ENCODE measurements around the gene CCR5.

CCR5 gene

DNA sequence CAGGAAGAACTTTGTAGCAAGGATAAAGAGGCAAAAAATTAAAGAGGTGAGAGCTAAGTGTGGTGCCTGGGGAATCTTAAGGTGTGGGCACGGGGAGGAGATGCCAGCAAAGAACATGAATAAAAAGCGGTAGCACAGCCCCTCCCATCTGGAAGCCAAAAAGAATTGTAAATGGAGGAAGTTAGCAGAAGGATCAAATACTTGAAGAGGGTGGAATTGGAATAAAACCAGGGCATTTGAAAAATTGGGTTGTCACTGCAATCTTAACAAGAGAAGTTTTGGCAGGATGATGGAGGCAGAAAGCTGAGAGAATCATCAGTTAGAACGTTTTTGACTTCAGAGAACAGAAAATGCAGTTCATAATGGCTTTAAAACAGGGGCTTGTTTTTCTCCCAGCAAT, 14.5 kb upstream of the CCR5 start:
- H3K9ac ChIP-seq = no peak overlapping the region
- H4K20me1 ChIP-seq = no peaks in the 10 kb centered on the region
- no peaks in the 10 kb centered on the region for H3K9me3 ChIP-seq
- H3K36me3 ChIP-seq = no peaks in the 10 kb centered on the region
- TF ChIP-seq Cebpa-rat (IDR thresholded peaks at IDR 0.05) = no peak
- H3K4me2 ChIP-seq = no peak overlapping the region
- H3K27me3 ChIP-seq = no peaks in the 10 kb centered on the region
- H3K27ac ChIP-seq = no peak overlapping the region
- H3K4me3 ChIP-seq = no peak overlapping the region
- H3K4me1 ChIP-seq = peaks cover 29% of the 10 kb centered on the region

DNA sequence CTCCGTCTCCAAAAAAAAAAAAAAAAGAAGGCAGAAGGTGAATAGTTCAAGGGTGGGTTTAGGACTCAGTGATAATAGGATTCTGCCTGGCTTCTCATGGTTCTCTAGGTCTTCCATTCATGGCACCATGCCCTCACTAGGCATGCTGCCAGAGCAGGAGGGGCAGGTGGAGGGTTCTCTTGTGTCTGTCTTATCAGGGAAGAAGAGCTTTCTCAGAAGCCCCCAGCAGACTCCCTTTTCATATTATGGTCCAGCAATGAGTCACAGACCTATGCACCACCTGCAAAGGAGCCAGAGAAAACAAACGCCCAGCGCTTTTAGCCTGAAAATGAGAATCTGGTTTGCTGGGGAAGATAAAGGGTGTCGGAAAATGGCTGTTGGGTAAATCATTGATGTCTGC, 13.8 kb upstream of the CCR5 start:
- peaks cover 23% of the 10 kb centered on the region for H3K4me1 ChIP-seq
- H3K4me2 ChIP-seq = no peak overlapping the region

DNA sequence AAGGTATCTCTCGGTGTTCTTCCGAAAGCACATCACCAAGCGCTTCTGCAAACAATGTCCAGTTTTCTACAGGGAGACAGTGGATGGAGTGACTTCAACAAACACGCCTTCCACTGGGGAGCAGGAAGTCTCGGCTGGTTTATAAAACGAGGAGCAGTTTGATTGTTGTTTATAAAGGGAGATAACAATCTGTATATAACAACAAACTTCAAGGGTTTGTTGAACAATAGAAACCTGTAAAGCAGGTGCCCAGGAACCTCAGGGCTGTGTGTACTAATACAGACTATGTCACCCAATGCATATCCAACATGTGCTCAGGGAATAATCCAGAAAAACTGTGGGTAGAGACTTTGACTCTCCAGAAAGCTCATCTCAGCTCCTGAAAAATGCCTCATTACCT, 12.3 kb upstream of the CCR5 start:
- H3K9me3 ChIP-seq = no peaks in the 10 kb centered on the region
- H3K36me3 ChIP-seq = no peaks in the 10 kb centered on the region
- H4K20me1 ChIP-seq = no peaks in the 10 kb centered on the region
- no peak overlapping the region for H3K4me2 ChIP-seq
- TF ChIP-seq Cebpa-rat (IDR thresholded peaks at IDR 0.05) = no peak
- H3K27ac ChIP-seq = no peak overlapping the region
- H3K4me1 ChIP-seq = peaks cover 17% of the 10 kb centered on the region
- H3K4me3 ChIP-seq = no peak overlapping the region
- H3K27me3 ChIP-seq = no peaks in the 10 kb centered on the region
- H3K9ac ChIP-seq = no peak overlapping the region

More for the DNA sequence above, 13.8 kb upstream of the CCR5 start:
- H4K20me1 ChIP-seq = no peaks in the 10 kb centered on the region
- no peak overlapping the region for H3K27ac ChIP-seq
- no peak for TF ChIP-seq Cebpa-rat (IDR thresholded peaks at IDR 0.05)
- no peaks in the 10 kb centered on the region for H3K9me3 ChIP-seq
- H3K9ac ChIP-seq = no peak overlapping the region
- no peak overlapping the region for H3K4me3 ChIP-seq
- no peaks in the 10 kb centered on the region for H3K27me3 ChIP-seq
- H3K36me3 ChIP-seq = no peaks in the 10 kb centered on the region

DNA sequence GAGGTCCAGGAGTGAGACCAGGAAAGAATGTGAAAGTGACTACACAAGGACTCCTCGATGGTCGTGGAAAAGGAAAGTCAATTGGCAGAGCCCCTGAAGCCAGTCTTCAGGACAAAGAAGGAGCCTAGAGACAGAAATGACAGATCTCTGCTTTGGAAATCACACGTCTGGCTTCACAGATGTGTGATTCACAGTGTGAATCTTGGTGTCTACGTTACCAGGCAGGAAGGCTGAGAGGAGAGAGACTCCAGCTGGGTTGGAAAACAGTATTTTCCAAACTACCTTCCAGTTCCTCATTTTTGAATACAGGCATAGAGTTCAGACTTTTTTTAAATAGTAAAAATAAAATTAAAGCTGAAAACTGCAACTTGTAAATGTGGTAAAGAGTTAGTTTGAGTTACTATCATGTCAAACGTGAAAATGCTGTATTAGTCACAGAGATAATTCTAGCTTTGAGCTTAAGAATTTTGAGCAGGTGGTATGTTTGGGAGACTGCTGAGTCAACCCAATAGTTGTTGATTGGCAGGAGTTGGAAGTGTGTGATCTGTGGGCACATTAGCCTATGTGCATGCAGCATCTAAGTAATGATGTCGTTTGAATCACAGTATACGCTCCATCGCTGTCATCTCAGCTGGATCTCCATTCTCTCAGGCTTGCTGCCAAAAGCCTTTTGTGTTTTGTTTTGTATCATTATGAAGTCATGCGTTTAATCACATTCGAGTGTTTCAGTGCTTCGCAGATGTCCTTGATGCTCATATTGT, 10.8 kb upstream of the CCR5 start:
- no peak overlapping the region for H3K4me3 ChIP-seq
- no peaks in the 10 kb centered on the region for H3K27me3 ChIP-seq
- H3K4me2 ChIP-seq = no peak overlapping the region
- H3K4me1 ChIP-seq = 0 out of 2 replicates have a peak, but pooled peaks cover 8% of the 10 kb centered on the region
- H3K27ac ChIP-seq = no peak overlapping the region
- no peaks in the 10 kb centered on the region for H3K36me3 ChIP-seq
- no peaks in the 10 kb centered on the region for H3K9me3 ChIP-seq
- no peaks in the 10 kb centered on the region for H4K20me1 ChIP-seq
- H3K9ac ChIP-seq = no peak overlapping the region
- no peak for TF ChIP-seq Cebpa-rat (IDR thresholded peaks at IDR 0.05)

DNA sequence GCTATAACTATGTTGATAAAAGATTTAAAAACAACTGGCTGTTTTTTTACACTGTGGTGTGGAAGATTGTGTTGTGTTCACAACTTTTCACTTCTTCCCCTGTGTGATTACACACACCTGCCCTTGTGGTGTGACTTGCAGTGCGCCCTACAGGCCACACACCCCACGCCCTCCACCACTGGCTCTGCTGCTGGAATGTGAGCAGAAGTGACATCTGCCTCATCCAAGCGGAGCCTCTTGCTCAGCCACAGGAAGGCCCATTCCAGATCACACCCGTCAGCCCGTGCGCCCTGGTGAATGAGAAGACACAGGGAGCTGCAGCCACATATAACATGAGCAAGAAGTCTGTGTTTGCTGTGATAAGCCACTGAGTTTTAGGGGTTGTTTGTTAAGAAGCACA, 9.8 kb upstream of the CCR5 start:
- no peak for TF ChIP-seq Cebpa-rat (IDR thresholded peaks at IDR 0.05)
- no peaks in the 10 kb centered on the region for H4K20me1 ChIP-seq
- no peaks in the 10 kb centered on the region for H3K9me3 ChIP-seq
- H3K27ac ChIP-seq = no peak overlapping the region
- no peaks in the 10 kb centered on the region for H3K27me3 ChIP-seq
- no peak overlapping the region for H3K4me2 ChIP-seq
- 0 out of 2 replicates have a peak, but pooled peaks cover 8% of the 10 kb centered on the region for H3K4me1 ChIP-seq
- no peaks in the 10 kb centered on the region for H3K36me3 ChIP-seq
- H3K9ac ChIP-seq = no peak overlapping the region
- H3K4me3 ChIP-seq = no peak overlapping the region

DNA sequence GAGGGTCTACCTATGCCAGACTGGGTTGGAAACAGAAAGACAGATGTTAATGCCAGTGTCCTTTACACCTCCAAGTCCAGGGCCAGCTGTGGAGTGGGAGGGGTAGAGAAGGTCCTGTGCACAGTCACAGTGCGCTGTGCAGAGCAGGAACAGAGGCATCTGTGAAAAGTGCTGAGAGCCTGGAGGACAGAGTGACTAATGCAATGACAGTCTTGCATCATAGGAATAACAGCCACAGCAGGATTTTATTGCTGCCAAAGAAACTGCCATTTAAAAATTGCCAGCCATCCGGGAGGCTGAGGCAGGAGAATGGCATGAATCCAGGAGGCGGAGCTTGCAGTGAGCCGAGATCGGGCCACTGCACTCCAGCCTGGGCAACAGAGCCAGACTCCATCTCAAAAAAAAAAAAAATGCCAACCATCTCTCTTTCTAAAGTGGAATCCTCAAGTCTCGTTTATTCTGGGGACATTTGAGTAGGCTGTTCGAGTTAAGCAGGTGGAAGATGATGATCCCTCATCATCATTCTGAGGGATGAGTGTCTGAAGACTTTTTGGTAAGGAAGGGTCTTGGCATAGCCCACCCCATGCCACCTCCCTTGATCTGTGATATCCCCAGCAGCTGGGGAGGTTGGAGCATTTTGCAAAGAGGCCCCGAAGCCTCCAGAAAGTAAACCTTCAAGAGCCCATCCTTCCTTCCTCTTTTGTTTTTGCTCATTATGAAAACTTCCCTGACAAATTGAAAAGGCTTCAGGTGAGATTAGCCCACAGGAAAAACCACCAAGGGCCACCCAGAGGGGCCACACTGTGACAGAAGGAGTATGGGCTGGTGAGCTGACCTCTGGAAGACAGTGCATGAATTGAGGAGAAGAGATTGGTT, 9.1 kb upstream of the CCR5 start:
- Histone ChIP-seq H3K27me3 (no peaks in the 10 kb centered on the region), H3K4me3 (no peak overlapping the region), H3K36me3 (no peaks in the 10 kb centered on the region), H4K20me1 (no peaks in the 10 kb centered on the region), H3K9me3 (no peaks in the 10 kb centered on the region), H3K27ac (no peak overlapping the region), H3K4me2 (no peak overlapping the region), H3K9ac (no peak overlapping the region), H3K4me1 (0 out of 2 replicates have a peak, but pooled peaks cover 8% of the 10 kb centered on the region)
- TF ChIP-seq Cebpa-rat (IDR thresholded peaks at IDR 0.05) = no peak

DNA sequence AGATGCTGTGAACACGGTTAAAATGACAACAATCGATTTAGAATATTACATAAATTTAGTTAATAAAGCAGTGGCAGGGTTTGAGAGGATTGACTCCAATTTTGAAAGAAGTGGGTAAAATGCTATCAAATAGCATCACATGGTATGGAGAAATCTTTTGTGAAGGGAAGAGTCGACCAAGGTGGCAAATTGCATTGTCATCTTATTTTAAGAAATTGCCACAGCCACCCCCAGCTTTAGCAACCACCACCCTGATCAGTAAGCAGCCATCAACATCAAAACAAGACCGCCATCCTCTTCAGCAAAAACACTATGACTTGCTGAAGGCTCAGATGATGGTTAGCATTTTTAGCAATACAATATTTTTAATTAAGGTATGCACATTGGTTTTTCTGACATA, 5.7 kb upstream of the CCR5 start:
- Histone ChIP-seq H3K36me3 (no peaks in the 10 kb centered on the region), H3K4me1 (0 out of 2 replicates have a peak, but pooled peaks cover 4% of the 10 kb centered on the region), H3K4me2 (no peak overlapping the region), H4K20me1 (no peaks in the 10 kb centered on the region), H3K9me3 (no peaks in the 10 kb centered on the region), H3K9ac (no peak overlapping the region), H3K27ac (no peak overlapping the region), H3K27me3 (no peaks in the 10 kb centered on the region), H3K4me3 (no peak overlapping the region)
- no peak for TF ChIP-seq Cebpa-rat (IDR thresholded peaks at IDR 0.05)

DNA sequence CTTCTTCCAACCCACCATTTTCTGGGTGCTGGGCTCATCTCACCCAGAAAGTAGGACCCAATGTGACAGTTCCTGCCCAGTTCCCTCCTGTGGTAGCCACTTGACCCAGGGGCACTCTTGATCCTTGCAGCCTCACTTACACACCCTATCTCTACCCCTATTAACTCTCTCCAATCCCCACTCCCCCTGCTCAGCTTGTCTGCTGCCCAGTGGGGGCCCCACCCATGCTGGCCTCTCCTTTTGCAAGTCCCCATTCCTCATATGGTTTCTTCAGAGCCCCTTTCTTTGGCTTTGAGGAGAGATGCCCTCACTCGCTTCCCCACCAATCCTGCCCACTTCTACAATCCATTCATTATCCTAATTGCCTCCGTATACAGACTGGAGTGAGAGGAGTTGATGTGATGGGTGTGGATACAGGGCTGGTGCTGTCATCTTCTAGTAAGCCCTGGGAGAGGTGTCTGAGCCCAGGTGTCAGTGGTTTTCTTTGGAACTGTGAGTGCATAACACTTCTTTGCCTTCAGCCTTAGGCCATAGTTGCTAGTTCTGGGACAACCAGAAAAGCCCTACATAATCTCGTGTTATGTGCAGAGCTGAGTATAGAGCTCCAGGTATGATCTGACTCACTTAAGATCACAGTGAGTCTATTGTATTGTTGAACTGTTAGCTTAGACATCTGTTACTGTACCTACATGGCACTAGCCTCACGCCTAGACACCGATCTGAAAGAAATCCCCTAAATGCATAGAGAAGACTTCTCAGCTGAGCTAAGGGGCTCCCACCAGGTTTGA, 4.8 kb upstream of the CCR5 start:
- Histone ChIP-seq H3K4me3 (no peak overlapping the region), H3K9ac (no peak overlapping the region), H3K27ac (no peak overlapping the region), H3K27me3 (no peaks in the 10 kb centered on the region), H3K4me1 (no peaks in the 10 kb centered on the region), H3K36me3 (no peaks in the 10 kb centered on the region), H3K9me3 (no peaks in the 10 kb centered on the region), H3K4me2 (no peak overlapping the region), H4K20me1 (no peaks in the 10 kb centered on the region)
- TF ChIP-seq Cebpa-rat (IDR thresholded peaks at IDR 0.05) = no peak

DNA sequence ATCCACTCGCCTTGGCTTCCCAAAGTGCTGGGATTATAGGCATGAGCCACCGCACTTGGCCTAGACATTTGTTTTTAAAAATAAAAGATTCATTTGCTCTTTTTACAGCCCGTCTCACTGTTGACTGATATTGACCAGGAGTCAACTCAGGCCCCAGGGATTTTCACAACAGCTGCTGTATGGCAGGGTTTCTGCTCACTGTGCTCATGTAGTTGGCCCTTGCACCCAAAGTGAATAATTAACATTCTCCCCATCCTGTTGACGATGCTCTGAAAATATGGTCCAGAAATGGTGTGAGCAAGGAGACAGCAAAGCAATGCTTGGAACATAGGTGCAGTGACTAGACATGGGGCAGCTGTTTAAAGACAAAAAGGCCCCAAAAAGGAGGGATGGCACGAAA, 2.9 kb upstream of the CCR5 start:
- no peak overlapping the region for H3K4me3 ChIP-seq
- TF ChIP-seq Cebpa-rat (IDR thresholded peaks at IDR 0.05) = no peak
- H3K27ac ChIP-seq = no peak overlapping the region
- no peaks in the 10 kb centered on the region for H3K27me3 ChIP-seq
- H3K4me1 ChIP-seq = no peaks in the 10 kb centered on the region
- H3K9me3 ChIP-seq = no peaks in the 10 kb centered on the region
- H3K4me2 ChIP-seq = no peak overlapping the region
- no peaks in the 10 kb centered on the region for H3K36me3 ChIP-seq
- H4K20me1 ChIP-seq = no peaks in the 10 kb centered on the region
- no peak overlapping the region for H3K9ac ChIP-seq
